ENCODE measurements around the gene CFAP77. TPM values are rescaled to one million over a fixed set of nuclear protein-coding genes. Genes with fewer than 3 reads are reported as not detected.

Gene CFAP77
- total and polyA plus RNA-seq, 2 of the 8 experiments (the other 6 are each of a cell fraction or from before 2014, with no cell fraction given) = 0.63 to 0.97 TPM

GRCh38 chr9:132582786-132583583, 173.0 kb downstream of the CFAP77 start (continued):
- TF ChIP-seq KDM1A (IDR thresholded peaks at IDR 0.05; ENCODE audit: borderline replicate concordance, low read length) = no peak

Data from H1 (cell line).